Esophagus squamous epithelium (tissue), 4 donors: ENCODE measurements around the gene RNF186.

Experiments
- CTCF ChIP-seq, 6 experiments: fragments of 450-650 bp in 4 of 6; fragments of 200-600 bp in 2 of 6; sonication (generic) in 2 of 6; IDR thresholded peaks; one replicate each; pipeline ENCODE4 v1.5.1; 2016 to 2019; ENCODE audit warnings: antibody characterized with exemption in 6 of 6, mild to moderate bottlenecking in 4 of 6, moderate library complexity in 4 of 6
- POLR2A ChIP-seq, 4 donors: fragments of 450-650 bp; IDR thresholded peaks; one replicate each; pipeline ENCODE4 v1.6.1; 2017; ENCODE audit warnings: antibody characterized with exemption in 4 of 4, mild to moderate bottlenecking in 4 of 4, moderate library complexity in 3 of 4

- peak in 5 of 6 experiments; percentile 17 to 51 (median 41) for TF ChIP-seq CTCF (IDR thresholded peaks at IDR 0.05)
- peak in 2 of 4 donors; percentile 40 to 45 for TF ChIP-seq POLR2A (IDR thresholded peaks at IDR 0.05)
Measured at GRCh38 chr1:19799230-19800075, 15.6 kb downstream of the RNF186 start, which contains the start of gene TMCO4.
